Endothelial cell of umbilical vein (primary cell): Measurements from ENCODE around the gene HTRA1. TPM values are rescaled to one million over a fixed set of nuclear protein-coding genes. Genes with fewer than 3 reads are reported as not detected.

Experiments used
- BruUV-seq: library from RNA; stranded (reverse); fragments of 400-500 nt; replicated peaks from 2 replicates; lab custom pipeline; 2021; lab: Mats Ljungman, UMichigan
- CTCF ChIA-PET: fragments of 300-600, 350-600 bp; sonication (Branson Sonifier 250); formaldehyde crosslinking; loops from one replicate; lab custom pipeline; 2021; ENCODE audit warnings: antibody characterized with exemption, inconsistent platforms; lab: Charles Lee
- POLR2A ChIA-PET: fragments of 300-600, 350-600 bp; sonication (Branson Sonifier 250); formaldehyde crosslinking; loops from one replicate; lab custom pipeline; 2021; ENCODE audit warnings: antibody characterized with exemption, inconsistent platforms; lab: Charles Lee
- DNase-seq: peaks from one replicate; pipeline ENCODE4 v3.0.0-alpha.2; 2011; ENCODE audit warnings: low read depth, low spot score
- FAIRE-seq: peaks from 2 replicates; lab custom pipeline; 2011; peaks lifted over from hg19 to GRCh38; lab: Jason Lieb, UNC
- H2AFZ ChIP-seq: 2 replicates; pipeline ENCODE4 v1.6.0; 2012; ENCODE audit warnings: low read depth, low read length, control low read depth, inconsistent platforms
- H3K27ac ChIP-seq: 2 replicates; pipeline ENCODE4 v1.5.1; 2011; ENCODE audit warnings: low read depth, mild to moderate bottlenecking, control low read depth, low read length, moderate library complexity; ENCODE audit not compliant: insufficient read depth
- H3K27me3 ChIP-seq, 2 experiments: 2 replicates each; pipeline versions ENCODE4 v1.6.0 to v1.6.1; 2011; ENCODE audit warnings: low read length in 2 of 2, mixed read lengths in 1 of 2; ENCODE audit not compliant: control insufficient read depth in 2 of 2, insufficient read depth in 2 of 2
- H3K36me3 ChIP-seq, 2 experiments: 2 replicates in 1 of 2; 3 replicates in 1 of 2; pipeline ENCODE4 v1.5.1; 2011; ENCODE audit warnings: low read length in 2 of 2, mild to moderate bottlenecking in 1 of 2, moderate library complexity in 1 of 2; ENCODE audit not compliant: control insufficient read depth in 2 of 2, insufficient read depth in 2 of 2; ENCODE audit errors: extremely low read depth in 1 of 2
- H3K4me1 ChIP-seq: 3 replicates; pipeline ENCODE4 v1.5.1; 2011; ENCODE audit warnings: mild to moderate bottlenecking, low read length; ENCODE audit not compliant: control insufficient read depth, insufficient read depth; ENCODE audit errors: extremely low read depth
- H3K4me2 ChIP-seq: 2 replicates; pipeline ENCODE4 v1.6.1; 2011; ENCODE audit warnings: low read length, control low read depth, mixed read lengths; ENCODE audit not compliant: insufficient read depth
- H3K4me3 ChIP-seq, 3 experiments: fragments of 200-600 bp in 1 of 3; sonication (generic), shearing (Covaris generic) in 1 of 3; replicated peaks in 1 of 3; 2 replicates each; pipeline ENCODE4 v1.5.1; 2011 to 2016; ENCODE audit warnings: control low read depth in 3 of 3, low read length in 3 of 3, mild to moderate bottlenecking in 2 of 3, inconsistent platforms in 1 of 3, low read depth in 1 of 3, moderate library complexity in 1 of 3; ENCODE audit not compliant: insufficient read depth in 1 of 3
- H3K79me2 ChIP-seq: 2 replicates; pipeline ENCODE4 v1.6.0; 2012; ENCODE audit warnings: low read length, inconsistent platforms; ENCODE audit not compliant: control insufficient read depth, insufficient read depth
- H3K9ac ChIP-seq: replicated peaks from 2 replicates; pipeline ENCODE3; 2011; ENCODE audit warnings: low read length, control low read depth; ENCODE audit not compliant: insufficient read depth; ENCODE audit errors: extremely low read depth
- H3K9me1 ChIP-seq: replicated peaks from 3 replicates; pipeline ENCODE4 v1.6.0; 2011; ENCODE audit warnings: mild to moderate bottlenecking, low read length; ENCODE audit not compliant: control insufficient read depth, insufficient read depth; ENCODE audit errors: extremely low read depth
- H3K9me3 ChIP-seq: replicated peaks from 2 replicates; pipeline ENCODE4 v1.5.1; 2012; ENCODE audit warnings: low read length, inconsistent platforms; ENCODE audit not compliant: control insufficient read depth, insufficient read depth
- H4K20me1 ChIP-seq: replicated peaks from 2 replicates; pipeline ENCODE3; 2011; ENCODE audit warnings: mild to moderate bottlenecking, low read length; ENCODE audit not compliant: control insufficient read depth, insufficient read depth; ENCODE audit errors: extremely low read depth
- EZH2 ChIP-seq: IDR thresholded peaks from 2 replicates; pipeline ENCODE4 v1.6.1; 2012; ENCODE audit warnings: borderline replicate concordance, low read depth, mild to moderate bottlenecking, moderate library complexity, low read length, inconsistent platforms; ENCODE audit not compliant: severe bottlenecking
- GATA2 ChIP-seq: IDR thresholded peaks from 2 replicates; pipeline ENCODE4 v1.7.0; 2011; ENCODE audit warnings: low read depth, mild to moderate bottlenecking, moderate library complexity, mixed read lengths, low read length; ENCODE audit not compliant: insufficient read length, insufficient read depth
- POLR2A ChIP-seq: IDR thresholded peaks from 2 replicates; pipeline ENCODE4 v1.6.1; 2012; ENCODE audit warnings: low read depth, mild to moderate bottlenecking, control low read depth, low read length
- dilution Hi-C: fragments of 300-500 bp; cut with MboI; formaldehyde crosslinking; loops from one replicate; pipeline ENCODE4 v1.15.0; 2019; ENCODE audit warnings: low sequenced_read_pairs; ENCODE audit not compliant: extremely low pct_ligation_motif_present
- intact Hi-C: fragments of 100-400 bp; cut with micrococcal nuclease; formaldehyde crosslinking; loops from one replicate; pipeline ENCODE4 v1.10.0; 2022
- polyA plus RNA-seq, 4 experiments: library from polyadenylated mRNA; depleted of rRNA in 3 of 4; stranded (reverse) in 3 of 4; unstranded in 1 of 4; fragments of >200 nt; gene quantifications; 2 replicates each; pipeline versions ENCODE4 v1.2.1 to v1.2.3, GENCODE V29; 2011 to 2012; ENCODE audit warnings: missing spikeins in 1 of 4
- total RNA-seq: library from RNA; stranded (reverse); gene quantifications from 2 replicates; pipeline ENCODE4 v1.2.3, GENCODE V29; 2021
- TF ChIP-seq, protein P1 (sequence below), 2 donors: IDR thresholded peaks; 1 replicate in 1 of 2; 2 replicates in 1 of 2; pipeline ENCODE4 v1.5.1; 2011; ENCODE audit warnings: low read length in 2 of 2, mild to moderate bottlenecking in 2 of 2, moderate library complexity in 2 of 2, control low read depth in 1 of 2, inconsistent platforms in 1 of 2, low read depth in 1 of 2; ENCODE audit not compliant: insufficient read depth in 1 of 2; ENCODE audit errors: extremely low read depth in 1 of 2

The HTRA1 gene
- total and polyA plus RNA-seq, 2 donors (not counting 3 experiments of a cell fraction or from before 2014, with no cell fraction given): 192 to 270 TPM

DNA sequence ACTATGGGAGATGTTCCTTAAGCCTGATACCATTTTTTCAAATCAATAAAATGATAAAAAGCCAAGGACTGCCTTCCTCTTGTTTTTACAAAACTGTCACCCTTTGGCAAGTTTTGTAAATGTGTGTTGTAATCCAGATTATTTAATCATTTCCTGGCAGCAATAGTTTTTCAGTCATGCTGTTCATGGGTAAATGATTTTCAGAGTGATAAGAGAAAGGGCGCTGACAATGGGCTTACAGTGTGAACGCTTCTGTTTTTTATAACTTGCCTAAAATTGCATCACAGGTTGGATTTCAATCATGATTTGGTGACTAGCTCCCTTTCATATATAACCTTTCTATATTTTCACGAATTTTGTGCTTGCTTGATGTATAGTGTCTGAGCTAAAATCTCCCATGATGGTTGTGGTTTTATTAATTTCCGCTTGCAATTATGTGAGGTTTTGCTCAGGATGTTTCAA lies 80.2 kb downstream of the HTRA1 start:
- no peak overlapping the region for H3K9ac ChIP-seq
- no peak overlapping the region for H3K27ac ChIP-seq
- no peaks in the 10 kb centered on the region for H3K27me3 ChIP-seq
- dilution Hi-C loops: no loop called here
- H3K4me2 ChIP-seq: no peak overlapping the region
- FAIRE-seq (peak; percentile 84), DNase-seq (peak; percentile 60)
- H2AFZ ChIP-seq: no peak overlapping the region
- no peaks in the 10 kb centered on the region for H3K9me3 ChIP-seq
- no peaks in the 10 kb centered on the region for H3K9me1 ChIP-seq
- TF ChIP-seq POLR2A (no peak), GATA2 (peak; percentile 78), EZH2 (no peak)
- TF ChIP-seq, protein P1, sequence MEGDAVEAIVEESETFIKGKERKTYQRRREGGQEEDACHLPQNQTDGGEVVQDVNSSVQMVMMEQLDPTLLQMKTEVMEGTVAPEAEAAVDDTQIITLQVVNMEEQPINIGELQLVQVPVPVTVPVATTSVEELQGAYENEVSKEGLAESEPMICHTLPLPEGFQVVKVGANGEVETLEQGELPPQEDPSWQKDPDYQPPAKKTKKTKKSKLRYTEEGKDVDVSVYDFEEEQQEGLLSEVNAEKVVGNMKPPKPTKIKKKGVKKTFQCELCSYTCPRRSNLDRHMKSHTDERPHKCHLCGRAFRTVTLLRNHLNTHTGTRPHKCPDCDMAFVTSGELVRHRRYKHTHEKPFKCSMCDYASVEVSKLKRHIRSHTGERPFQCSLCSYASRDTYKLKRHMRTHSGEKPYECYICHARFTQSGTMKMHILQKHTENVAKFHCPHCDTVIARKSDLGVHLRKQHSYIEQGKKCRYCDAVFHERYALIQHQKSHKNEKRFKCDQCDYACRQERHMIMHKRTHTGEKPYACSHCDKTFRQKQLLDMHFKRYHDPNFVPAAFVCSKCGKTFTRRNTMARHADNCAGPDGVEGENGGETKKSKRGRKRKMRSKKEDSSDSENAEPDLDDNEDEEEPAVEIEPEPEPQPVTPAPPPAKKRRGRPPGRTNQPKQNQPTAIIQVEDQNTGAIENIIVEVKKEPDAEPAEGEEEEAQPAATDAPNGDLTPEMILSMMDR (IDR thresholded peaks at IDR 0.05; ENCODE audit: extremely low read depth in 1 of 2, insufficient read depth in 1 of 2, low read depth in 1 of 2, low read length in 2 of 2): no peak
- peaks cover 6% of the 10 kb centered on the region for H3K4me1 ChIP-seq
- ChIA-PET POLR2A (no interaction called here), CTCF (interaction anchor here (0.7 to 1.7 kb wide), 2 partner anchors 12 to 24 kb away, joined by 4 to 11 read pairs; no protein-coding TSS in a partner anchor)
- H3K4me3 ChIP-seq: no peak overlapping the region
- no peaks in the 10 kb centered on the region for H3K36me3 ChIP-seq
- H4K20me1 ChIP-seq: no peaks in the 10 kb centered on the region
- intact Hi-C loops: loop anchor here (1.0 kb wide), 1 partner anchor 11 kb away; no protein-coding TSS in a partner anchor
- no peaks in the 10 kb centered on the region for H3K79me2 ChIP-seq
- no TSS peak for BruUV-seq
